Type B pancreatic cell (in vitro differentiated cells): ENCODE results near the gene MLST8. TPM values are rescaled to one million over a fixed set of nuclear protein-coding genes. Genes with fewer than 3 reads are reported as not detected.

ENCODE experiments used
- DNase-seq: peaks from one replicate; pipeline ENCODE4 v3.0.0; 2021; ENCODE audit warnings: mixed read lengths; ENCODE audit not compliant: unreplicated experiment; ENCODE audit errors: extremely low spot score
- H3K27ac Mint-ChIP-seq: 2 replicates; pipeline ENCODE4 v1.8.0; 2021; ENCODE audit warnings: mild to moderate bottlenecking, mixed read lengths
- H3K27me3 Mint-ChIP-seq: 2 replicates; pipeline ENCODE4 v1.8.0; 2021; ENCODE audit warnings: mixed read lengths
- H3K36me3 Mint-ChIP-seq: 2 replicates; pipeline ENCODE4 v1.8.0; 2021; ENCODE audit warnings: mixed read lengths
- H3K4me1 Mint-ChIP-seq: one replicate; pipeline ENCODE4 v1.8.0; 2021; ENCODE audit warnings: mixed read lengths; ENCODE audit not compliant: unreplicated experiment
- H3K4me3 Mint-ChIP-seq: 2 replicates; pipeline ENCODE4 v1.8.0; 2021; ENCODE audit warnings: mild to moderate bottlenecking, mixed read lengths
- H3K9me3 Mint-ChIP-seq: 2 replicates; pipeline ENCODE4 v1.8.0; 2021; ENCODE audit warnings: mixed read lengths
- total RNA-seq: library from RNA; stranded (reverse); gene quantifications from 2 replicates; pipeline ENCODE4 v1.2.1, GENCODE V29; 2021; ENCODE audit warnings: low replicate concordance
- TF ChIP-seq, protein P1 (sequence below): fragments of 200-600 bp; sonication (generic); conservative IDR thresholded peaks from 2 replicates; pipeline ENCODE4 v1.5.0; 2021; ENCODE audit warnings: antibody characterized with exemption, mild to moderate bottlenecking

MLST8 gene
- total RNA-seq, 1 donor from 2014 or later = 56.8 TPM

DNA sequence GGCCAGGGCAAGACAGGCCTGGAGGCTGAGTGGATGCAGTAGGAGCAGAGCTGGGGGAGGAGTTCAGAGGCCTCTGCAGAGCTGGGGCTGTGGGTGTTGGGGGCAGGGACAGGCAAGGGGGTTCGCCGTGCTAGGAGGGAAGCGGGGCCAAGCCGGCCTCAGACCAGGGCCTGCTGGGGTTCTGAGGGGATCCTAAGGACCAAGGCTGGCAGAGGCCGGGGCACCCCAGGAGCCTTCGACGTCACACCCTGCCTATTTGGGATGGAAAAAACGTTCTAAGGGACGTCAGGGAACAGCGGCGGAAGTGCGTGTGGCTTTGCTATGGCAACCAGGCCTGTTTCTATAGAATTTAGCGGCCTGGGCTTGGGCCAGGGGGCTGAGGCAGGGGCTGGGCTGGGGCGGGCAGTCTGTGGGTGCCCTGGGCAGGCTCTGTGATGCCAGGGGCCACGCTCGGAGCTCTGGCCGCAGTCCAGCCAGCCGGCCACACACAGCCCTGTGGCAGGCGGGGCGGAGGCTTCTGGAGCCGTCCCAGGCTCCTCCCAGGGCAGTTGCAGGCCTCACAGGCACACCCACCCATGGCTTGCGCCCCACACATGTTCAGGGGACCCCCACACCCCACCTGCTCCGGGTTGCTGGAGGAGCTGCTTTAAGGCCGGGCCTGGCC lies 45.9 kb upstream of the MLST8 start:
- H3K36me3 Mint-ChIP-seq = peaks cover 4% of the 10 kb centered on the region
- H3K4me1 Mint-ChIP-seq = peaks cover 15% of the 10 kb centered on the region
- no peaks in the 10 kb centered on the region for H3K9me3 Mint-ChIP-seq
- peak overlapping the region; percentile 22 for H3K4me3 Mint-ChIP-seq
- H3K27ac Mint-ChIP-seq = no peak overlapping the region
- TF ChIP-seq, protein P1, sequence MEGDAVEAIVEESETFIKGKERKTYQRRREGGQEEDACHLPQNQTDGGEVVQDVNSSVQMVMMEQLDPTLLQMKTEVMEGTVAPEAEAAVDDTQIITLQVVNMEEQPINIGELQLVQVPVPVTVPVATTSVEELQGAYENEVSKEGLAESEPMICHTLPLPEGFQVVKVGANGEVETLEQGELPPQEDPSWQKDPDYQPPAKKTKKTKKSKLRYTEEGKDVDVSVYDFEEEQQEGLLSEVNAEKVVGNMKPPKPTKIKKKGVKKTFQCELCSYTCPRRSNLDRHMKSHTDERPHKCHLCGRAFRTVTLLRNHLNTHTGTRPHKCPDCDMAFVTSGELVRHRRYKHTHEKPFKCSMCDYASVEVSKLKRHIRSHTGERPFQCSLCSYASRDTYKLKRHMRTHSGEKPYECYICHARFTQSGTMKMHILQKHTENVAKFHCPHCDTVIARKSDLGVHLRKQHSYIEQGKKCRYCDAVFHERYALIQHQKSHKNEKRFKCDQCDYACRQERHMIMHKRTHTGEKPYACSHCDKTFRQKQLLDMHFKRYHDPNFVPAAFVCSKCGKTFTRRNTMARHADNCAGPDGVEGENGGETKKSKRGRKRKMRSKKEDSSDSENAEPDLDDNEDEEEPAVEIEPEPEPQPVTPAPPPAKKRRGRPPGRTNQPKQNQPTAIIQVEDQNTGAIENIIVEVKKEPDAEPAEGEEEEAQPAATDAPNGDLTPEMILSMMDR = no peak
- no peak for DNase-seq
- peaks cover 3% of the 10 kb centered on the region for H3K27me3 Mint-ChIP-seq

DNA sequence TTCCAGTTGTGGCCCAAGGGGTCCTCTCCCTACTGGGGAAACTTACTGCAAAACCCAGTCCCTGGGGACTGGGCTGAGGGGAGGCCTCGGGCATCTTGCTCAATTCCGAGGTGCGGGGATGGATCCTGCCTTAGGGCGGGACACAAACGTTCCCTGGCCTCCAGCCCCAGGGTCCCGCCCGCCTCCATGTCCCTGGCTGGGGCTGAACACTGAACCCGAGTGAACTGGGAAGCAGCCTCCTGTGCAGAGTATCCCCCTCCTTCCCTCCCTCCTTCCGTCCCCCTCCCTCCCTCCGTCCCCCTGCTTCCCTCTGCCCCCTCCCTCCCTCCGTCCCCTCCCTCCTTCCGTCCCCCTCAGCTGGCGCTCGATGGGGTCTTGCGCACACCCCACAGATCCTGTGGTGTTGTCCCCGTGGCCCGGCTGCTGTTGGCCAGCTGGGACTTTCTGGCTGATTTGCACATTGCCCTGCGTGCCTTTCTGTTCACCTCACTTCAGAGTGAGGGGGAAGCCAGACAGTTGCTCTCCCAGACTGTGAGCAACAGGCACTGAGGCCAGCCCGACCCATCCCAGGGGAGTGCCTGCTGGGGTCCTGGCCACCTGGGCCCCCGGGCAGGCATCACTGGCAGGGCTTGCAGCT lies 44.2 kb upstream of the MLST8 start:
- DNase-seq = no peak
- no peaks in the 10 kb centered on the region for H3K27me3 Mint-ChIP-seq
- no peak overlapping the region for H3K27ac Mint-ChIP-seq
- H3K36me3 Mint-ChIP-seq = no peaks in the 10 kb centered on the region
- no peaks in the 10 kb centered on the region for H3K9me3 Mint-ChIP-seq
- TF ChIP-seq, protein P1 = no peak
- H3K4me1 Mint-ChIP-seq = peaks cover 15% of the 10 kb centered on the region
- H3K4me3 Mint-ChIP-seq = no peak overlapping the region

DNA sequence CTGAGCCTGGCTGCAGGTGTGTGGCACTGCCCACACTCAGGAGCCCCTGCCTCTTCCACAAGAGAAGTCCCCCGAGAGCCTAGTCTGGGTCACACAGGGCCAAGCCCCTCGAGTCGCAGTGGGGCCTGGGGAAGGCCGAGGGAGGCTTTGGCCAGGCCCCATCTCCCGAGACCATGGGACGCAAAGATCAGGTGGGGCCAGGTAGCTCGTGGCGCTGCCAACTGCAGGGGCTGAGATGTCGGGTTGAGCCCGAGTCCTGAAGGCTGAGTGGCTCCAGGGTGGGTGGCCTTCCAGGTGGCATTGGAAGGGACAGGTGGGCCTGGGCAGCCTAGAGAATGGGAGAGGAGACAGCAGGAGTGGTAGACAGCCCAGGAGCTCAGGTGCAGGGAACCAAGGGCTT lies 43.3 kb upstream of the MLST8 start:
- peaks cover 6% of the 10 kb centered on the region for H3K4me1 Mint-ChIP-seq
- H3K27ac Mint-ChIP-seq = peak overlapping the region; percentile 53
- DNase-seq = no peak
- H3K36me3 Mint-ChIP-seq = no peaks in the 10 kb centered on the region
- H3K4me3 Mint-ChIP-seq = no peak overlapping the region
- H3K27me3 Mint-ChIP-seq = no peaks in the 10 kb centered on the region
- H3K9me3 Mint-ChIP-seq = no peaks in the 10 kb centered on the region
- TF ChIP-seq, protein P1 = no peak

DNA sequence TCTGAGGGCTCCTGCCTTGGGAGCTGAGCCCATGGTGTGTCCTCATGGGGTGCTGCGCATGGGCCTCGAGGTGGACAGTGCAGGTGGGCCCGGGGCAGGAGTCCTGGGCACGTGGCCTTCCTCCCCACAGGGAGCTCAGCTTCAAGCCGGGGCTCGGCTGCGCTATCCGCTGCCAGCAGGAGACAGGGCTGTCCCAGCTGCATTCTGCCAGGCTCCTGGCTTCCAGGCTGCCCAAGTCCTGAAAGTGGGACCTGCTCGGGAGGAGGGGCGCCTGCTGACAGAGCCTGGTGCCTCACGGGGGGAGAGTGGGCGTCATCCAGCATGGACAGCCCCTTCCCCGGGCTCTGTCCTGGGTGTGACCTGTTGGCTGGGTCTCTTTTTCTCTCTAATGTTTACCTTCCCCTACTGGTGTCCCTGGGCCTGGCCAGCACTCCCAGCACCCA lies 42.6 kb upstream of the MLST8 start:
- no peaks in the 10 kb centered on the region for H3K9me3 Mint-ChIP-seq
- no peak overlapping the region for H3K27ac Mint-ChIP-seq
- TF ChIP-seq, protein P1 = no peak
- H3K4me3 Mint-ChIP-seq = no peak overlapping the region
- H3K36me3 Mint-ChIP-seq = no peaks in the 10 kb centered on the region
- no peak for DNase-seq
- no peaks in the 10 kb centered on the region for H3K27me3 Mint-ChIP-seq
- no peaks in the 10 kb centered on the region for H3K4me1 Mint-ChIP-seq

DNA sequence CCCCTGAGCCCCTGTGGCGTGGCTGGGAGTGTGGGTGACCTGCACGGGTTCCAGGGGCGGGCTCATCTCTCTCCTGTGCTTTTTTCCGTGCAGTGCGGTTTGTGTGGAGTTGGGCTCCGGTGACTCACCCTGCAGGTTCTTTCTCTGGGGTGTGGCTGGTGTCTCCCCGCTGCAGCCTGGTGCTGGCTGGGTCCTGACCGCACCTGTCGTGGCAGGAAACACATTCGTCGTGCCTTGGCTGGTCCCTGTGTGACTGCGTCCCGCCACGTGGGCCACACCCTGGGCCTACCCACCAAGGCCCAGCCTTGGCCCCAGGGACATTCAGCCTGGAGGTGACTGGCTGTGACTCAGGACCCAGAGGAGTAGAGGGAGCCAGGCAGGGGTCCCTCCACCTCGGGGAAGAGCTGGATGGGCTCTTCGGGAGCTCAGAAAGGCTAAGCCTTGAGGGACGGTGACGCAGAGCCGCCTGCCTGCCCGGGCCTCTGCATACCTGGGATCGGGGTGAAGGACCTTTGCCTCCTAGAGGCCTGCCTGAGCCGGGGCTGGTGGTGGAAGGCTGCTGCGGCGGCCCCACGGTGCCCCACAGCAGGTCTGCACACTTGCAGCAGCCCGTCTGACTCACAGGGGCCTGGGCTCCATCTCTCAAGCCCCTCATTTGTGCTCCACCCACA lies 41.9 kb upstream of the MLST8 start:
- TF ChIP-seq, protein P1 = no peak
- H3K27ac Mint-ChIP-seq = peak overlapping the region; percentile 88
- no peaks in the 10 kb centered on the region for H3K4me1 Mint-ChIP-seq
- peak overlapping the region; percentile 61 for H3K4me3 Mint-ChIP-seq
- no peak for DNase-seq
- H3K27me3 Mint-ChIP-seq = no peaks in the 10 kb centered on the region
- no peaks in the 10 kb centered on the region for H3K36me3 Mint-ChIP-seq
- H3K9me3 Mint-ChIP-seq = no peaks in the 10 kb centered on the region
